ENCODE data around the gene SBDS.

- no peak for TF ChIP-seq CTCF (IDR thresholded peaks at IDR 0.05; ENCODE audit: low read depth, low read length, poor library complexity, severe bottlenecking)
- TF ChIP-seq EZH2phosphoT487 (IDR thresholded peaks at IDR 0.05; ENCODE audit: borderline replicate concordance, low read length), result no peak
These were observed 12.9 kb upstream of the SBDS start for GRCh38 chr7:67008260-67008659.
